ENCODE results near the gene ABCG1. TPM values are rescaled to one million over a fixed set of nuclear protein-coding genes. Genes with fewer than 3 reads are reported as not detected.

The ABCG1 gene
- total RNA-seq, 1 donor from 2014 or later, result 4.2 TPM

- ATAC-seq, result no peak
These were observed 90.2 kb downstream of the ABCG1 start for GRCh38 chr21:42308914-42309752.

- peak; percentile 62 for ATAC-seq
These were observed 90.8 kb downstream of the ABCG1 start for GRCh38 chr21:42309753-42310213.

- no peak for ATAC-seq
These were observed 91.6 kb downstream of the ABCG1 start for GRCh38 chr21:42310411-42311001.

GRCh38 chr21:42311160-42311559 lies 92.2 kb downstream of the ABCG1 start:
- no peak for ATAC-seq

GRCh38 chr21:42311816-42312625 lies 93.1 kb downstream of the ABCG1 start:
- no peak for ATAC-seq

- ATAC-seq, result no peak
These were observed 93.7 kb downstream of the ABCG1 start for GRCh38 chr21:42312626-42313104.

- ATAC-seq, result no peak
These were observed 94.6 kb downstream of the ABCG1 start for GRCh38 chr21:42313501-42313969.

- ATAC-seq, result no peak
These were observed 95.8 kb downstream of the ABCG1 start for GRCh38 chr21:42314616-42315295.

- peak; percentile 6 for ATAC-seq
These were observed 96.5 kb downstream of the ABCG1 start, which contains the start of gene TFF3 for GRCh38 chr21:42315296-42315891. Gene TFF3 (minus strand): TSS chr21:42315409. CDS start chr21:42315374, 35 bp downstream.

- no peak for ATAC-seq
These were observed 98.0 kb downstream of the ABCG1 start for GRCh38 chr21:42316891-42317290.

GRCh38 chr21:42317341-42317741 lies 98.4 kb downstream of the ABCG1 start:
- no peak for ATAC-seq

GRCh38 chr21:42317826-42318746 lies 99.1 kb downstream of the ABCG1 start:
- no peak for ATAC-seq

GRCh38 chr21:42319376-42319775 lies 100.4 kb downstream of the ABCG1 start:
- peak; percentile 22 for ATAC-seq

GRCh38 chr21:42319851-42320572 lies 101.1 kb downstream of the ABCG1 start:
- peak; percentile 59 for ATAC-seq

- ATAC-seq, result no peak
These were observed 101.9 kb downstream of the ABCG1 start for GRCh38 chr21:42320791-42321190.

GRCh38 chr21:42321231-42321630 lies 102.3 kb downstream of the ABCG1 start:
- ATAC-seq, result no peak

GRCh38 chr21:42321845-42322244 lies 102.9 kb downstream of the ABCG1 start:
- ATAC-seq, result no peak

GRCh38 chr21:42324896-42325295 lies 106.0 kb downstream of the ABCG1 start:
- ATAC-seq, result no peak

All from esophagus mucosa (tissue), 1 donor.